ENCODE data around the gene KRTAP10-6.

GRCh38 chr21:44640761-44641160, 48.5 kb upstream of the KRTAP10-6 start:
- TF ChIP-seq CTCF (IDR thresholded peaks at IDR 0.05), result no peak
- TF ChIP-seq EZH2 (IDR thresholded peaks at IDR 0.05; ENCODE audit: borderline replicate concordance, insufficient read depth, low read depth, low read length, poor library complexity, severe bottlenecking), result no peak

Data from B cell (primary cell).